HG03469 (cell line): ENCODE results near the gene MRPL49.

Experiments
- ATAC-seq: cut with Tn5 transposase; IDR thresholded peaks from one replicate; pipeline ENCODE4 v1.9.1; 2021; ENCODE audit warnings: mild to moderate bottlenecking, moderate library complexity, moderate number of reproducible peaks; ENCODE audit not compliant: unreplicated experiment

Gene MRPL49

GRCh38 chr11:65121865-65122696, at the start of gene MRPL49, which contains the start of gene FAU:
MRPL49 (plus strand) TSS chr11:65122321; CDS start chr11:65122347, 26 bp downstream.
FAU (minus strand) TSS chr11:65122134; CDS start chr11:65121813, 321 bp downstream.
- peak; percentile 38 for ATAC-seq

- ATAC-seq = no peak
These were observed 49.5 kb upstream of the MRPL49 start for GRCh38 chr11:65072631-65072966.

GRCh38 chr11:65077451-65077850, 44.7 kb upstream of the MRPL49 start:
- no peak for ATAC-seq

- no peak for ATAC-seq
These were observed 44.0 kb upstream of the MRPL49 start for GRCh38 chr11:65078151-65078550.

GRCh38 chr11:65078786-65079342, 43.3 kb upstream of the MRPL49 start:
- ATAC-seq = no peak

- peak; percentile 12 for ATAC-seq
These were observed 38.8 kb upstream of the MRPL49 start for GRCh38 chr11:65083134-65083833.

GRCh38 chr11:65083834-65084597, 38.1 kb upstream of the MRPL49 start, which contains the start of the genes CDCA5 and ZFPL1:
CDCA5 (minus strand) TSS chr11:65084040; CDS start chr11:65083978, 62 bp downstream.
ZFPL1 (plus strand) TSS chr11:65084222; CDS start chr11:65084699, 477 bp downstream.
- peak; percentile 41 for ATAC-seq

GRCh38 chr11:65084598-65085375, 37.3 kb upstream of the MRPL49 start:
- no peak for ATAC-seq

GRCh38 chr11:65085446-65085845, 36.7 kb upstream of the MRPL49 start:
- no peak for ATAC-seq

GRCh38 chr11:65086809-65087208, 35.3 kb upstream of the MRPL49 start:
- ATAC-seq = no peak

GRCh38 chr11:65087216-65087615, 34.9 kb upstream of the MRPL49 start:
- no peak for ATAC-seq

GRCh38 chr11:65087827-65088226, 34.3 kb upstream of the MRPL49 start:
- no peak for ATAC-seq

GRCh38 chr11:65089621-65090020, 32.5 kb upstream of the MRPL49 start:
- ATAC-seq = no peak

- no peak for ATAC-seq
These were observed 31.5 kb upstream of the MRPL49 start for GRCh38 chr11:65090628-65091027.

- no peak for ATAC-seq
These were observed 26.7 kb upstream of the MRPL49 start for GRCh38 chr11:65095427-65095826.

GRCh38 chr11:65095974-65096806, 25.9 kb upstream of the MRPL49 start, which contains the start of gene VPS51:
VPS51 (plus strand) TSS chr11:65096214; CDS start chr11:65096251, 37 bp downstream.
- ATAC-seq = peak; percentile 50

GRCh38 chr11:65096926-65097325, 25.2 kb upstream of the MRPL49 start:
- ATAC-seq = no peak

- no peak for ATAC-seq
These were observed 21.3 kb upstream of the MRPL49 start for GRCh38 chr11:65100674-65101350.
